Neural cell (in vitro differentiated cells): ENCODE results near the gene CSAD.

Experiments
- CTCF ChIP-seq: fragments of 450-650 bp; IDR thresholded peaks from 2 replicates; pipeline ENCODE4 v1.5.1; 2014; ENCODE audit warnings: antibody characterized with exemption, mild to moderate bottlenecking, moderate library complexity; ENCODE audit not compliant: poor library complexity, severe bottlenecking
- EP300 ChIP-seq: fragments of 450-650 bp; conservative IDR thresholded peaks from 2 replicates; pipeline ENCODE4 v1.6.1; 2014; ENCODE audit warnings: antibody characterized with exemption, mild to moderate bottlenecking, moderate library complexity; ENCODE audit not compliant: poor library complexity, severe bottlenecking
- EZH2 ChIP-seq: fragments of 200-600, 300-800 bp; shearing (Covaris generic), sonication (generic); IDR thresholded peaks from 2 replicates; pipeline ENCODE4 v1.6.1; 2014; ENCODE audit warnings: antibody characterized with exemption, low read length, borderline replicate concordance, mild to moderate bottlenecking; ENCODE audit not compliant: insufficient read depth, poor library complexity, severe bottlenecking
- MXI1 ChIP-seq: fragments of 450-650 bp; conservative IDR thresholded peaks from 2 replicates; pipeline ENCODE4 v1.6.1; 2014; ENCODE audit warnings: antibody characterized with exemption, mild to moderate bottlenecking; ENCODE audit not compliant: poor library complexity, severe bottlenecking
- POLR2AphosphoS5 ChIP-seq: IDR thresholded peaks from 2 replicates; pipeline ENCODE4 v1.6.1; 2012
- RAD21 ChIP-seq: fragments of 450-650 bp; conservative IDR thresholded peaks from 2 replicates; pipeline ENCODE4 v1.6.1; 2014; ENCODE audit warnings: antibody characterized with exemption, mild to moderate bottlenecking, moderate library complexity
- REST ChIP-seq: IDR thresholded peaks from 2 replicates; pipeline ENCODE4 v1.6.1; 2012; ENCODE audit warnings: borderline replicate concordance
- SMC3 ChIP-seq: fragments of 450-650 bp; conservative IDR thresholded peaks from 2 replicates; pipeline ENCODE4 v1.6.1; 2014; ENCODE audit warnings: antibody characterized with exemption, mild to moderate bottlenecking, moderate library complexity; ENCODE audit not compliant: poor library complexity
- TAF1 ChIP-seq: IDR thresholded peaks from 2 replicates; pipeline ENCODE4 v1.6.1; 2012; ENCODE audit warnings: low read depth

GRCh38 chr12:53195516-53196420 is 15.0 kb upstream of the CSAD start:
- TF ChIP-seq CTCF (no peak), EZH2 (no peak), REST (no peak), POLR2AphosphoS5 (no peak), SMC3 (no peak), TAF1 (no peak), EP300 (no peak), MXI1 (no peak), RAD21 (no peak)
